HEK293T (cell line): ENCODE data around the gene CLMN.

Source experiments
- BHLHE40 ChIP-seq: fragments of 450-650 bp; IDR thresholded peaks from 2 replicates; pipeline ENCODE4 v1.6.1; 2016; ENCODE audit warnings: mild to moderate bottlenecking, moderate library complexity, borderline replicate concordance
- CTBP1 ChIP-seq: fragments of 450-650 bp; IDR thresholded peaks from 2 replicates; pipeline ENCODE4 v1.6.1; 2016; ENCODE audit warnings: borderline replicate concordance
- ELF4 ChIP-seq: fragments of 450-650 bp; IDR thresholded peaks from 2 replicates; pipeline ENCODE4 v1.6.1; 2017; ENCODE audit warnings: antibody characterized with exemption
- FOXA1 ChIP-seq: fragments of 450-650 bp; IDR thresholded peaks from 2 replicates; pipeline ENCODE4 v1.6.1; 2016; ENCODE audit warnings: mild to moderate bottlenecking
- FOXM1 ChIP-seq: fragments of 450-650 bp; IDR thresholded peaks from 2 replicates; pipeline ENCODE4 v1.6.1; 2017; ENCODE audit warnings: mild to moderate bottlenecking, borderline replicate concordance
- HDGF ChIP-seq: fragments of 450-650 bp; IDR thresholded peaks from 2 replicates; pipeline ENCODE4 v1.6.1; 2017; ENCODE audit warnings: antibody characterized with exemption, borderline replicate concordance
- LEF1 ChIP-seq: fragments of 450-650 bp; IDR thresholded peaks from 2 replicates; pipeline ENCODE4 v1.6.1; 2017; ENCODE audit warnings: mild to moderate bottlenecking, borderline replicate concordance
- SP1 ChIP-seq: fragments of 450-650 bp; IDR thresholded peaks from 2 replicates; pipeline ENCODE4 v1.6.1; 2017
- SUZ12 ChIP-seq: fragments of 450-650 bp; IDR thresholded peaks from 2 replicates; pipeline ENCODE4 v1.6.1; 2016; ENCODE audit warnings: mild to moderate bottlenecking
- TARDBP ChIP-seq: fragments of 450-650 bp; IDR thresholded peaks from 2 replicates; pipeline ENCODE4 v1.6.1; 2016

- TF ChIP-seq BHLHE40 (no peak), SP1 (no peak), FOXM1 (no peak), CTBP1 (no peak), SUZ12 (no peak), ELF4 (no peak), FOXA1 (no peak), HDGF (no peak), TARDBP (no peak), LEF1 (no peak)
These were observed 172.1 kb downstream of the CLMN start for GRCh38 chr14:95147597-95147996.
